Right lobe of liver (tissue), 6 donors: Measurements from ENCODE around the gene C2orf92. TPM values are rescaled to one million over a fixed set of nuclear protein-coding genes. Genes with fewer than 3 reads are reported as not detected.

Experiments used
- ATAC-seq, 4 donors: fragments of 200-7000 bp; cut with Tn5 transposase; one replicate each; pipeline ENCODE4 v1.9.1; 2020; ENCODE audit warnings: mild to moderate bottlenecking in 4 of 4, moderate library complexity in 4 of 4
- DNase-seq, 3 donors: peaks; one replicate each; pipeline ENCODE4 v3.0.0-alpha.2; 2020
- H3K27ac ChIP-seq, 3 donors: fragments of 200-600 bp; one replicate each; pipeline ENCODE4 v1.8.0; 2022
- H3K27me3 ChIP-seq, 2 donors: fragments of 200-600 bp; one replicate each; pipeline ENCODE4 v1.8.0; 2022
- H3K36me3 ChIP-seq, 4 donors: fragments of 200-600 bp; sonication (generic) in 1 of 4; one replicate each; pipeline versions ENCODE4 v1.5.1 to v1.8.0; 2017 to 2022; ENCODE audit warnings: control low read depth in 1 of 4
- H3K4me1 ChIP-seq, 4 donors: fragments of 200-600 bp; sonication (generic) in 1 of 4; one replicate each; pipeline versions ENCODE4 v1.5.1 to v1.8.0; 2017 to 2022; ENCODE audit warnings: control low read depth in 1 of 4
- H3K4me3 ChIP-seq, 3 donors: fragments of 200-600 bp; one replicate each; pipeline ENCODE4 v1.8.0; 2022
- H3K9me3 ChIP-seq, 4 donors: fragments of 200-600 bp; sonication (generic) in 1 of 4; one replicate each; pipeline versions ENCODE4 v1.5.1 to v1.8.0; 2017 to 2022; ENCODE audit warnings: control low read depth in 1 of 4
- CTCF ChIP-seq, 4 donors: fragments of 200-600 bp in 3 of 4; fragments of 450-650 bp in 1 of 4; IDR thresholded peaks; one replicate each; pipeline versions ENCODE4 v1.5.1 to v1.8.0; 2016 to 2022; ENCODE audit warnings: antibody characterized with exemption in 4 of 4, mild to moderate bottlenecking in 2 of 4
- POLR2A ChIP-seq: fragments of 450-650 bp; IDR thresholded peaks from one replicate; pipeline ENCODE4 v1.6.1; 2017; ENCODE audit warnings: antibody characterized with exemption, mild to moderate bottlenecking
- WGBS: methylation state at CpG from one replicate; pipeline ENCODE4 v1.1.6; 2018; ENCODE audit warnings: low coverage, low lambda C conversion rate; ENCODE audit not compliant: insufficient coverage; ENCODE audit errors: missing lambda C conversion rate; 5-methylcytosine and 5-hydroxymethylcytosine counted together
- intact Hi-C, 2 donors: fragments of 100-400 bp; cut with DNase I; formaldehyde crosslinking; loops; one replicate each; pipeline versions ENCODE4 v1.11.2 to v1.14.1; 2022
- total RNA-seq, 6 experiments: library from RNA; depleted of rRNA in 2 of 6; stranded (reverse); fragments of >200 nt in 2 of 6; fragmentation: NEBNext Ultra II Directional in 3 of 6; extraction: Animal tissue kit (Norgen Biotek cat#: 25700) in 3 of 6; gene quantifications; one replicate each; pipeline versions ENCODE4 v1.1.0 to v1.2.4, GENCODE V29; 2016 to 2023
- donor health status: DM: no; HTN: yes; CAD: no.
- donor health status: DM: no; HTN: no; CAD: no.
- donor health status: DM: no; HTN: no; CAD: no.
- donor health status: DM: no; HTN: yes; CAD: no.
- donor health status: DM: no; HTN: yes; CAD: no.

Gene C2orf92
- total RNA-seq, 6 experiments from 2014 or later = 2.0 to 12.8 (median 4.4) TPM

DNA sequence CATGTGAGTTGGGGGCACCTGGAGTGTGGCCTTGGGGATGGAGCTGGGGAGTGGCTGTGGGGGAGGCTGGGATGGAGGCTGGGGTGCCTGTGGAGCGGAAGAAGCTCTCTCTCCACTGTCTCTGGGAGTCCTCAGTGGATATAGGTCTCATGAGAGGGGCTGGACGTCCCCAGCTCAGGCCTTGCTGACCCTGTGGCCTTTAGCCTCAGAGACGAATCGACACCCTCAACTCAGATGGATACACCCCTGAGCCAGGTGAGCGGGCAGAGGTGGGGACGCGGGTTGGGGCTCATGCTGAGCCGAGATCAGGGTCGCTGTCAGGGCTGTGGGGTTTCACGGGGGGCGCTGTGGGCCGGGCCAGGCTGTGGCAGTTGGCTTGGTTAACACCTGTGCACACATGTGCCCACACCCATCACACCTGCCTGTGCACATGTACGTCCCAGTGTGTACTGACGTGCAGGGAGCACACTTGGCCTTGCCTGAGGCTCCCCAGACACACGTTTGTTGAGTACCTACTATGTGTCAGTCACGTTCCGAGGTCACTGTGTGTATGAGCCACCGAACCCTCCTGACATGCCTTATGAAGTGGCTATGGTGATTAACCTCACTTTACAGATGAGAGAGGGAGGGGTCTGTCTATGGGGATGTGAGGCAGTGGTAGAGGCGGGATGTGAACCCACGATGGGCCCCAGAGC, 64.0 kb downstream of the C2orf92 start:
- intact Hi-C loops = loop anchor here in 1 of 2 donors (10.0 kb wide), 1 partner anchor 651 kb away; no protein-coding TSS in a partner anchor

GRCh38 chr2:97734061-97735051, 64.8 kb downstream of the C2orf92 start:
- Histone ChIP-seq H3K9me3 (no peaks in the 10 kb centered on the region), H3K36me3 (no peaks in the 10 kb centered on the region), H3K4me3 (no peak overlapping the region), H3K27me3 (no peaks in the 10 kb centered on the region), H3K27ac (no peak overlapping the region), H3K4me1 (no peaks in the 10 kb centered on the region)
- TF ChIP-seq POLR2A (no peak), CTCF (IDR thresholded peaks at IDR 0.05) (no peak)
- DNase-seq = no peak
- ATAC-seq = no peak
- WGBS = 100% methylated on average over 1 of the region's 44 CpGs
- intact Hi-C loops = loop anchor here in 1 of 2 donors (10.0 kb wide), 1 partner anchor 650 kb away; no protein-coding TSS in a partner anchor

More for the DNA sequence above, 64.0 kb downstream of the C2orf92 start:
- no peak overlapping the region for H3K4me3 ChIP-seq
- no peak for ATAC-seq
- no peaks in the 10 kb centered on the region for H3K9me3 ChIP-seq
- no peaks in the 10 kb centered on the region for H3K36me3 ChIP-seq
- no peaks in the 10 kb centered on the region for H3K4me1 ChIP-seq
- H3K27me3 ChIP-seq = no peaks in the 10 kb centered on the region
- DNase-seq = no peak
- TF ChIP-seq CTCF (IDR thresholded peaks at IDR 0.05) (no peak), POLR2A (no peak)
- 85% methylated on average over 2 of the region's 20 CpGs for WGBS
- H3K27ac ChIP-seq = no peak overlapping the region

DNA sequence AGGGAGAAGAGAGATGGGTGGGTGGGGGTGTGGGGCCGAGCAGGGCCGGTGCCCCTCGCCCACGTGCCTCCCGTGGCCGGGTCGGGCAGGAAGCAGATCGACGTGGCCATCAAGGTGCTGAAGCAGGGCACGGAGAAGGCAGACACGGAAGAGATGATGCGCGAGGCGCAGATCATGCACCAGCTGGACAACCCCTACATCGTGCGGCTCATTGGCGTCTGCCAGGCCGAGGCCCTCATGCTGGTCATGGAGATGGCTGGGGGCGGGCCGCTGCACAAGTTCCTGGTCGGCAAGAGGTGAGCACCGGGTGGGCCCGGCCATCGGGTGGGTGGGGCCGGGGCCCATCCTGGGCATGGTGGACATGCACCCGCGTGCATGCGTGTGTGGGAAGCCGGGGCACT, 65.6 kb downstream of the C2orf92 start:
- 100% methylated on average over 5 of the region's 29 CpGs for WGBS
- Histone ChIP-seq H3K9me3 (no peaks in the 10 kb centered on the region), H3K27ac (no peak overlapping the region), H3K4me3 (no peak overlapping the region), H3K36me3 (no peaks in the 10 kb centered on the region), H3K4me1 (no peaks in the 10 kb centered on the region), H3K27me3 (no peaks in the 10 kb centered on the region)
- intact Hi-C loops = loop anchor here in 1 of 2 donors (10.0 kb wide), 1 partner anchor 650 kb away; no protein-coding TSS in a partner anchor
- ATAC-seq (no peak), DNase-seq (no peak)
- TF ChIP-seq POLR2A (no peak), CTCF (IDR thresholded peaks at IDR 0.05) (no peak)

- H3K4me3 ChIP-seq = no peak overlapping the region
- intact Hi-C loops = loop anchor here in 1 of 2 donors (10.0 kb wide), 1 partner anchor 649 kb away; no protein-coding TSS in a partner anchor
- H3K9me3 ChIP-seq = no peaks in the 10 kb centered on the region
- H3K4me1 ChIP-seq = no peaks in the 10 kb centered on the region
- DNase-seq (no peak), ATAC-seq (no peak)
- TF ChIP-seq POLR2A = no peak
- 42% methylated on average over 3 of the region's 4 CpGs for WGBS
- H3K27ac ChIP-seq = no peak overlapping the region
- H3K36me3 ChIP-seq = no peaks in the 10 kb centered on the region
- H3K27me3 ChIP-seq = no peaks in the 10 kb centered on the region
Measured at GRCh38 chr2:97736185-97736584, 66.7 kb downstream of the C2orf92 start.
